Tibial nerve (tissue), 4 donors: ENCODE data around the gene ATOH8. TPM values are rescaled to one million over a fixed set of nuclear protein-coding genes. Genes with fewer than 3 reads are reported as not detected.

Experiments used
- DNase-seq, 2 donors: peaks; one replicate each; pipeline ENCODE4 v3.0.0-alpha.2; 2019; ENCODE audit warnings: low spot score in 2 of 2
- H3K27ac ChIP-seq, 4 donors: fragments of 200-600 bp; sonication (generic) in 3 of 4; one replicate each; pipeline ENCODE4 v1.5.1; 2017 to 2019; ENCODE audit warnings: mild to moderate bottlenecking in 1 of 4
- H3K27me3 ChIP-seq, 2 donors: fragments of 200-600 bp; sonication (generic) in 1 of 2; one replicate each; pipeline versions ENCODE4 v1.5.1 to v1.6.0; 2017 to 2019
- H3K36me3 ChIP-seq, 3 donors: fragments of 200-600 bp; sonication (generic); one replicate each; pipeline ENCODE4 v1.5.1; 2018 to 2019
- H3K4me1 ChIP-seq, 4 donors: fragments of 200-600 bp; sonication (generic) in 3 of 4; one replicate each; pipeline ENCODE4 v1.5.1; 2017 to 2019
- H3K4me3 ChIP-seq, 4 donors: fragments of 200-600 bp; sonication (generic) in 3 of 4; one replicate each; pipeline ENCODE4 v1.5.1; 2017 to 2019; ENCODE audit warnings: mild to moderate bottlenecking in 1 of 4, moderate library complexity in 1 of 4
- H3K9me3 ChIP-seq, 4 donors: fragments of 200-600 bp; sonication (generic) in 3 of 4; one replicate each; pipeline ENCODE4 v1.5.1; 2017 to 2019
- CTCF ChIP-seq, 5 experiments: fragments of 200-600 bp in 3 of 5; fragments of 450-650 bp in 2 of 5; sonication (generic) in 3 of 5; IDR thresholded peaks; one replicate each; pipeline ENCODE4 v1.5.1; 2016 to 2019; ENCODE audit warnings: antibody characterized with exemption in 5 of 5, mild to moderate bottlenecking in 3 of 5, moderate library complexity in 2 of 5
- EP300 ChIP-seq, 2 donors: sonication (generic); formaldehyde crosslinking; IDR thresholded peaks; one replicate each; pipeline ENCODE4 v1.6.1; 2017; ENCODE audit warnings: antibody characterized with exemption in 2 of 2, mild to moderate bottlenecking in 1 of 2
- POLR2A ChIP-seq, 2 donors: fragments of 450-650 bp; IDR thresholded peaks; one replicate each; pipeline ENCODE4 v1.6.1; 2017; ENCODE audit warnings: antibody characterized with exemption in 2 of 2, mild to moderate bottlenecking in 2 of 2, moderate library complexity in 2 of 2
- WGBS, 2 donors: methylation state at CpG; one replicate each; pipeline ENCODE4 v1.1.5; 2018; 5-methylcytosine and 5-hydroxymethylcytosine counted together
- total RNA-seq, 4 donors: library from RNA; depleted of rRNA; stranded (reverse); fragments of >200 nt; gene quantifications; one replicate each; pipeline ENCODE4 v1.1.0, GENCODE V29; 2016

Gene ATOH8
- total RNA-seq, 4 donors from 2014 or later: 98.0 to 170 (median 119) TPM

DNA sequence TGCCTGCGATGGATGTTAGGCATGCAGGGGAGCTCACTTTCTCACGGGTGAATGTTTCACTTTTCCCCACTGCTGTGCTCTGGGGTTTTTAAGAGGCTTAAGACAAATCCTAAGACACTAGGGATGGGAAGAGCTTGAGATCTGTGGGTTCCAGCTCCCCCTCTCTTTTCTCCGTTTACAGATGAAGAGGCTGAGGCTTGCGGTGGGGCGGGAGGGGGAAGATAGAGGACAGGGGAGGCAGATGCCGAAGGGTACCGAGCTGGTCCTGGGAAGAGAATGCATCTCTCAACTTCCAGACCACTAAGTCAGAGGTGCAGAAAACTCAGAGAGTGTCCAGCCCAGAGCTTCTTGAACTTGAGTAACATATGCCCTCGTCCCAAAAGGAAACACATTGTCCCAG, 8.2 kb upstream of the ATOH8 start:
- whole genome bisulfite sequencing, 2 donors: 12 to 32% methylated on average over 8 of the region's 8 CpGs
- Histone ChIP-seq H3K27me3 (no peaks in the 10 kb centered on the region), H3K27ac (peak overlapping the region; percentile 83 to 96 (median 94)), H3K9me3 (no peaks in the 10 kb centered on the region), H3K4me3 (peak overlapping the region in 3 of 4 donors; percentile 15 to 26 (median 24)), H3K4me1 (peaks cover 22 to 98% (median 75%) of the 10 kb centered on the region in 4 donors), H3K36me3 (no peaks in the 10 kb centered on the region)
- TF ChIP-seq POLR2A (IDR thresholded peaks at IDR 0.05) (no peak), CTCF (IDR thresholded peaks at IDR 0.05) (no peak), EP300 (IDR thresholded peaks at IDR 0.05) (no peak)
- no peak for DNase-seq

DNA sequence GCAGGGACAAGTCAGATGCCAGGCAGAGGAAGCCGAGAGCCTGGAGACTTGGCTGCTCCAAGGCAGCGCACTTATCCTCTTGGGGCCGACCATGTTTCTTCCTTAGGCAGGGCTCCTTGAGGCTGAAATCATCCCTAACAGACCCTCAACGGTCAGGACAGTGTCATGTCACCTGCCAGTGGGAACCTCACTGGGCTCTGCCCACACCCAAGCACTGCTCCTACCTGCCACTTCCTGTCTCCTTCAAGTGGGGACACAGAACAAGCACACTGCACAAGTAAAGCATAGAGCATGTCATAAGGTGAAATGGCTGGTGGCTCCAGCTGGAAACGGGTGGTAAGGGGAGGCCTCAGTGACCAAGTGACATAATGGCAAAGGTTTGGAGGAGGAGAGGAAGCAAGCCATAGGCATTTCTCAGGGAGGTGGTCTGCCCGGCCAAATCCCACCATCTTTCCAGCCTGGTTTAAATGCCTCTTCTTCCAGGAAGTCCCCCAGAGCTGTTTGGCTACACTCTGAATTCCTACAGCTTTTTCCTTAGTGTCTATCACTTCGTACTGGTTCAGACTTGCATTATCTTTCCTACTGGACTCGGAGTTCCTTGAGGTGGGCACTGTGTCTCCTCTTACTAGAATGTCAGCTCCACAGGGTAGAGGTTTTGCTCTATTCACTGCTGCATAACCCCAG, 7.3 kb upstream of the ATOH8 start:
- DNase-seq: no peak
- Histone ChIP-seq H3K9me3 (no peaks in the 10 kb centered on the region), H3K36me3 (no peaks in the 10 kb centered on the region), H3K4me1 (peaks cover 17 to 98% (median 75%) of the 10 kb centered on the region in 4 donors), H3K27me3 (no peaks in the 10 kb centered on the region), H3K4me3 (no peak overlapping the region), H3K27ac (peak overlapping the region; percentile 83 to 96 (median 94))
- TF ChIP-seq EP300 (IDR thresholded peaks at IDR 0.05) (no peak), POLR2A (IDR thresholded peaks at IDR 0.05) (no peak)
- WGBS, 2 donors: 74 to 79% methylated on average over 8 of the region's 8 CpGs

- DNase-seq: no peak
- peaks cover 15 to 98% (median 76%) of the 10 kb centered on the region in 4 donors for H3K4me1 ChIP-seq
- 85 to 86% methylated on average over 3 of the region's 3 CpGs for WGBS, 2 donors
- H3K9me3 ChIP-seq: no peaks in the 10 kb centered on the region
- no peak overlapping the region for H3K4me3 ChIP-seq
- H3K27me3 ChIP-seq: no peaks in the 10 kb centered on the region
- TF ChIP-seq EP300 (IDR thresholded peaks at IDR 0.05) (no peak), CTCF (IDR thresholded peaks at IDR 0.05) (no peak), POLR2A (IDR thresholded peaks at IDR 0.05) (no peak)
- H3K36me3 ChIP-seq: no peaks in the 10 kb centered on the region
- peak overlapping the region; percentile 83 to 96 (median 94) for H3K27ac ChIP-seq
These were observed 6.3 kb upstream of the ATOH8 start for GRCh38 chr2:85747441-85747840.

DNA sequence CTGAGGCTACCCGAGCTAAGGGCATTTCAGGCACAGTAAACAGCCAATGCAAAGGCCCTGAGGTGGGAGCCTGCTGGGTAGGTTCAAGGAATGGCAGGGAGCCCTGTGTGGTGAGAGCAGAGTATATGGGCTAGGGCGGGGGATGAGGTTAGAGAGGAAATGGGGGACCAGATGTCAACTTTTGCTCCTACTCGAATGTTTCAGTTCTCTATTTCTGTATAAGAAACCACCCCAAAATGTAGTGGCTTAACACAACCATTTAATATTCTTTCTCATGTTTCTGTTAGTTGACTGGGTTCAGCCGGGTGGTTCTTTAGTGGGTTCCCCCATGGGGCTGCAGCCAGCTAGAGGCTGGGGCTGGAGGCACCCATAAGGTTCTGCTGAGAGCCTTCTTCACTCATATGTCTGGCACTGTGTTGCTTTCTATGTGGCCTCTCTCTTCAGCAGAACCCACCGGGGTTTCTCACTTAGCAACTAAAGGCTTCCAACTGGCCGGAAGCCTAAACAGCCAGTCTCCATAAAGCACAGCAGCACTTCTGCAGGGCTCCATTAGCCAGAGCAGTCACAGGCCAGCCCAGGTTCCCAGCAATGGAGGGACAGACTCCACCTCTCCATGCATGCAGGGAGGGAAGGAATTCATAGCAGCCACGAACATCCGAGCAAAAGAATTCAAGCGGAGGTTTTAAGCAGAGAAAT, 5.6 kb upstream of the ATOH8 start:
- H3K4me1 ChIP-seq: peaks cover 11 to 99% (median 76%) of the 10 kb centered on the region in 4 donors
- no peaks in the 10 kb centered on the region for H3K27me3 ChIP-seq
- WGBS, 2 donors: 77 to 79% methylated on average over 9 of the region's 9 CpGs
- TF ChIP-seq EP300 (IDR thresholded peaks at IDR 0.05) (no peak), POLR2A (IDR thresholded peaks at IDR 0.05) (no peak), CTCF (IDR thresholded peaks at IDR 0.05) (no peak)
- no peaks in the 10 kb centered on the region for H3K36me3 ChIP-seq
- H3K27ac ChIP-seq: peak overlapping the region; percentile 83 to 96 (median 94)
- H3K9me3 ChIP-seq: no peaks in the 10 kb centered on the region
- DNase-seq: no peak
- no peak overlapping the region for H3K4me3 ChIP-seq

DNA sequence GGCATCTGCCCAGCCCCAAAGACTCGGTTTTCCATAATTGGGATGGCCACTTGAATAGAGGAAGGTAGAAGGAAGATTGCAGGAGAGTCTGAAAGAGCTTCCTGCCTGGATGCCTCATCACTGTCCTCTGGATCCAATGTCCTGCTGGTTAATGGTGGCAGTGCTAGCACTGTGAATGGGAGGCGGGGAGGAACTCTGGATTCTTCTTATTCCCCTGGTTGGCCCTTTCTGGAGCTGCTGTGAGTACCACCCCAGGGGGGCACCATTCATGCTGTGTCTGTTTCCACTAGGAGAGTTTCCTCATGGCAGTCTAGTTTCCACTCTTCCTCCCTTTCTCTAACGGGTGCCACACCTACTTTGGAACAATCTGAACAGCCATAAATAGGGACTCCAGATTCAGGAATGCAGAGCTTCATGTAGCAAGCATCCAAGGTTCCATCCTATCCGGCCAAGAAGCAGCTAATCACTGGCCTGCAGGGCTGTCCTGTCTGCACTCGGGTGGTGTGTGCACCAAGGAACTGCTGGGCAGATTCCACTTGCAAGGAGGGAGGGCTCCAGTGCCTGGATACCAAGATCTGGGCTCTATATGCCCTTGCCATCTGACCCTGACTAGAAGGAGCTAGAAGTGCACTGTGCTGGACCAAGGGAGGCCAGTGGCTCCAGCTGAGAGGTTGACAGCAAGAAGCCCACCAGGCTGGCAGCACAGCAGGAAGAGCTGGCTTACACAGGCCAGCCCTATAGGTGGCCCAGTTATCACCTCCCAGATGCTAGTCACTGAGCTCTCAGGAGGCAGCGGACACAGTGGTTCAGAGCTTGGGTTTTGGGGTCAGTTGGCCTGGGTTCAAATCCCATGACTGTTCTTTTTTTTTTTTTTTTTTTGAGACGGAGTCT, 4.6 kb upstream of the ATOH8 start:
- 53 to 57% methylated on average over 7 of the region's 7 CpGs for WGBS, 2 donors
- TF ChIP-seq EP300 (IDR thresholded peaks at IDR 0.05) (peak in 1 of 2 donors; percentile 35), POLR2A (IDR thresholded peaks at IDR 0.05) (no peak), CTCF (IDR thresholded peaks at IDR 0.05) (peak in 2 of 5 experiments; percentile 15 to 16)

More for the DNA sequence above, 4.6 kb upstream of the ATOH8 start:
- Histone ChIP-seq H3K27ac (peak overlapping the region; percentile 83 to 96 (median 94)), H3K4me3 (no peak overlapping the region), H3K36me3 (no peaks in the 10 kb centered on the region), H3K27me3 (no peaks in the 10 kb centered on the region), H3K4me1 (peaks cover 5 to 90% (median 68%) of the 10 kb centered on the region in 4 donors), H3K9me3 (no peaks in the 10 kb centered on the region)
- no peak for DNase-seq
